ENCODE data around the gene TSPO. TPM values are rescaled to one million over a fixed set of nuclear protein-coding genes. Genes with fewer than 3 reads are reported as not detected.

Gene TSPO
- total and polyA plus RNA-seq, 2 of the 13 experiments (the other 11 are each of a cell fraction or from before 2014, with no cell fraction given), result 0.46 to 1.4 TPM

DNA sequence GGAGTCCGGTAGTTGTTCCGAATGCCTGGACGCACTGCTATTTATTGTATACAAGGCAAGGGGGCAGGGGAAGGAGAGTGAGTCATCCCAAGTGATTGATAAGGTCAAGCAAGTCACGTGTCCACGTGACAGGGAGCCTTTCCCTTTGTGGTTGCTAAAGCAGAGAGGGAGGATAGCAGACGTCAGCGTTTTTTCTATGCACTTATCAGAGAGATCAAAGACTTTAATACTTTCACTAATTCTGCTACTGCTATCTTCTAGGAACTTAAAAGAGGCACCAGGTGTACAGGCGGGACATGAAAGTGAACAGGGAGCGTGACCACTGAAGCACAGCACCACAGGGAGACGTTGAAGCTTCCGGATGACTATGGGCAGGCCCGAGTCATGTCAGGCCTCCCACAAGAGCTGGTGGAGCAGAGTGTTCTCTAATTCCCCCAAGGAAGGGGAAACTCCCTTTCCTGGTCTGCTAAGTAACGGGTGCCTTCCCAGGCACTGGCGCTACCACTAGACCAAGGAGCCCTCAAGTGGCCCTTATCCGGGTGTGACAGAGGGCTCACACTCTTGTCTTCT, 47.2 kb upstream of the TSPO start (continued):
- TF ChIP-seq BHLHE40 (IDR thresholded peaks at IDR 0.05; ENCODE audit: low read length) (peak; percentile 97), MXD4 (CRISPR knock-in tag; IDR thresholded peaks at IDR 0.05) (0 out of 2 replicates have a peak, but pooled peaks have one; percentile 37), SAP130 (CRISPR knock-in tag; IDR thresholded peaks at IDR 0.05; ENCODE audit: low read depth) (peak; percentile 68), GATA4 (IDR thresholded peaks at IDR 0.05; ENCODE audit: borderline replicate concordance, low read depth) (peak; percentile 16; the same call in 1 of the 2 replicates), BCL6 (CRISPR knock-in tag; IDR thresholded peaks at IDR 0.05) (peak; percentile 87), GATAD2A (CRISPR knock-in tag; IDR thresholded peaks at IDR 0.05) (peak; percentile 72), TEAD3 (CRISPR knock-in tag; optimal IDR thresholded peaks at IDR 0.05; ENCODE audit: borderline replicate concordance) (peak; percentile 31), FOSL1 (CRISPR knock-in tag; IDR thresholded peaks at IDR 0.05; ENCODE audit: borderline replicate concordance) (peak; percentile 91; the same call in 1 of the 2 replicates), BORCS8-MEF2B (CRISPR knock-in tag; IDR thresholded peaks at IDR 0.05) (0 out of 2 replicates have a peak, but pooled peaks have one; percentile 37), ARNTL (CRISPR knock-in tag; IDR thresholded peaks at IDR 0.05) (peak; percentile 96), TCF7 (IDR thresholded peaks at IDR 0.05; ENCODE audit: low read depth) (peak; percentile 92), RARA (CRISPR knock-in tag; IDR thresholded peaks at IDR 0.05) (peak; percentile 34; the same call in 1 of the 2 replicates)
- TF ChIP-seq, protein P1, sequence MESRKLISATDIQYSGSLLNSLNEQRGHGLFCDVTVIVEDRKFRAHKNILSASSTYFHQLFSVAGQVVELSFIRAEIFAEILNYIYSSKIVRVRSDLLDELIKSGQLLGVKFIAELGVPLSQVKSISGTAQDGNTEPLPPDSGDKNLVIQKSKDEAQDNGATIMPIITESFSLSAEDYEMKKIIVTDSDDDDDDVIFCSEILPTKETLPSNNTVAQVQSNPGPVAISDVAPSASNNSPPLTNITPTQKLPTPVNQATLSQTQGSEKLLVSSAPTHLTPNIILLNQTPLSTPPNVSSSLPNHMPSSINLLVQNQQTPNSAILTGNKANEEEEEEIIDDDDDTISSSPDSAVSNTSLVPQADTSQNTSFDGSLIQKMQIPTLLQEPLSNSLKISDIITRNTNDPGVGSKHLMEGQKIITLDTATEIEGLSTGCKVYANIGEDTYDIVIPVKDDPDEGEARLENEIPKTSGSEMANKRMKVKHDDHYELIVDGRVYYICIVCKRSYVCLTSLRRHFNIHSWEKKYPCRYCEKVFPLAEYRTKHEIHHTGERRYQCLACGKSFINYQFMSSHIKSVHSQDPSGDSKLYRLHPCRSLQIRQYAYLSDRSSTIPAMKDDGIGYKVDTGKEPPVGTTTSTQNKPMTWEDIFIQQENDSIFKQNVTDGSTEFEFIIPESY (CRISPR knock-in tag; IDR thresholded peaks at IDR 0.05), result 0 out of 2 replicates have a peak, but pooled peaks have one; percentile 11
- TF ChIP-seq, protein P2, sequence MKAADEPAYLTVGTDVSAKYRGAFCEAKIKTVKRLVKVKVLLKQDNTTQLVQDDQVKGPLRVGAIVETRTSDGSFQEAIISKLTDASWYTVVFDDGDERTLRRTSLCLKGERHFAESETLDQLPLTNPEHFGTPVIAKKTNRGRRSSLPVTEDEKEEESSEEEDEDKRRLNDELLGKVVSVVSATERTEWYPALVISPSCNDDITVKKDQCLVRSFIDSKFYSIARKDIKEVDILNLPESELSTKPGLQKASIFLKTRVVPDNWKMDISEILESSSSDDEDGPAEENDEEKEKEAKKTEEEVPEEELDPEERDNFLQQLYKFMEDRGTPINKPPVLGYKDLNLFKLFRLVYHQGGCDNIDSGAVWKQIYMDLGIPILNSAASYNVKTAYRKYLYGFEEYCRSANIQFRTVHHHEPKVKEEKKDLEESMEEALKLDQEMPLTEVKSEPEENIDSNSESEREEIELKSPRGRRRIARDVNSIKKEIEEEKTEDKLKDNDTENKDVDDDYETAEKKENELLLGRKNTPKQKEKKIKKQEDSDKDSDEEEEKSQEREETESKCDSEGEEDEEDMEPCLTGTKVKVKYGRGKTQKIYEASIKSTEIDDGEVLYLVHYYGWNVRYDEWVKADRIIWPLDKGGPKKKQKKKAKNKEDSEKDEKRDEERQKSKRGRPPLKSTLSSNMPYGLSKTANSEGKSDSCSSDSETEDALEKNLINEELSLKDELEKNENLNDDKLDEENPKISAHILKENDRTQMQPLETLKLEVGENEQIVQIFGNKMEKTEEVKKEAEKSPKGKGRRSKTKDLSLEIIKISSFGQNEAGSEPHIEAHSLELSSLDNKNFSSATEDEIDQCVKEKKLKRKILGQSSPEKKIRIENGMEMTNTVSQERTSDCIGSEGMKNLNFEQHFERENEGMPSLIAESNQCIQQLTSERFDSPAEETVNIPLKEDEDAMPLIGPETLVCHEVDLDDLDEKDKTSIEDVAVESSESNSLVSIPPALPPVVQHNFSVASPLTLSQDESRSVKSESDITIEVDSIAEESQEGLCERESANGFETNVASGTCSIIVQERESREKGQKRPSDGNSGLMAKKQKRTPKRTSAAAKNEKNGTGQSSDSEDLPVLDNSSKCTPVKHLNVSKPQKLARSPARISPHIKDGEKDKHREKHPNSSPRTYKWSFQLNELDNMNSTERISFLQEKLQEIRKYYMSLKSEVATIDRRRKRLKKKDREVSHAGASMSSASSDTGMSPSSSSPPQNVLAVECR (CRISPR knock-in tag; IDR thresholded peaks at IDR 0.05; ENCODE audit: borderline replicate concordance), result peak; percentile 51; the same call in 1 of the 2 replicates
- TF ChIP-seq, protein P3, sequence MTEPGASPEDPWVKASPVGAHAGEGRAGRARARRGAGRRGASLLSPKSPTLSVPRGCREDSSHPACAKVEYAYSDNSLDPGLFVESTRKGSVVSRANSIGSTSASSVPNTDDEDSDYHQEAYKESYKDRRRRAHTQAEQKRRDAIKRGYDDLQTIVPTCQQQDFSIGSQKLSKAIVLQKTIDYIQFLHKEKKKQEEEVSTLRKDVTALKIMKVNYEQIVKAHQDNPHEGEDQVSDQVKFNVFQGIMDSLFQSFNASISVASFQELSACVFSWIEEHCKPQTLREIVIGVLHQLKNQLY (CRISPR knock-in tag; IDR thresholded peaks at IDR 0.05), result peak; percentile 95
- TF ChIP-seq, protein P4, sequence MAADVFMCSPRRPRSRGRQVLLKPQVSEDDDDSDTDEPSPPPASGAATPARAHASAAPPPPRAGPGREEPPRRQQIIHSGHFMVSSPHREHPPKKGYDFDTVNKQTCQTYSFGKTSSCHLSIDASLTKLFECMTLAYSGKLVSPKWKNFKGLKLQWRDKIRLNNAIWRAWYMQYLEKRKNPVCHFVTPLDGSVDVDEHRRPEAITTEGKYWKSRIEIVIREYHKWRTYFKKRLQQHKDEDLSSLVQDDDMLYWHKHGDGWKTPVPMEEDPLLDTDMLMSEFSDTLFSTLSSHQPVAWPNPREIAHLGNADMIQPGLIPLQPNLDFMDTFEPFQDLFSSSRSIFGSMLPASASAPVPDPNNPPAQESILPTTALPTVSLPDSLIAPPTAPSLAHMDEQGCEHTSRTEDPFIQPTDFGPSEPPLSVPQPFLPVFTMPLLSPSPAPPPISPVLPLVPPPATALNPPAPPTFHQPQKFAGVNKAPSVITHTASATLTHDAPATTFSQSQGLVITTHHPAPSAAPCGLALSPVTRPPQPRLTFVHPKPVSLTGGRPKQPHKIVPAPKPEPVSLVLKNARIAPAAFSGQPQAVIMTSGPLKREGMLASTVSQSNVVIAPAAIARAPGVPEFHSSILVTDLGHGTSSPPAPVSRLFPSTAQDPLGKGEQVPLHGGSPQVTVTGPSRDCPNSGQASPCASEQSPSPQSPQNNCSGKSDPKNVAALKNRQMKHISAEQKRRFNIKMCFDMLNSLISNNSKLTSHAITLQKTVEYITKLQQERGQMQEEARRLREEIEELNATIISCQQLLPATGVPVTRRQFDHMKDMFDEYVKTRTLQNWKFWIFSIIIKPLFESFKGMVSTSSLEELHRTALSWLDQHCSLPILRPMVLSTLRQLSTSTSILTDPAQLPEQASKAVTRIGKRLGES (CRISPR knock-in tag; IDR thresholded peaks at IDR 0.05; ENCODE audit: borderline replicate concordance), result peak; percentile 82; the same call in 1 of the 2 replicates
- TF ChIP-seq, protein P5, sequence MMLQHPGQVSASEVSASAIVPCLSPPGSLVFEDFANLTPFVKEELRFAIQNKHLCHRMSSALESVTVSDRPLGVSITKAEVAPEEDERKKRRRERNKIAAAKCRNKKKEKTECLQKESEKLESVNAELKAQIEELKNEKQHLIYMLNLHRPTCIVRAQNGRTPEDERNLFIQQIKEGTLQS (CRISPR knock-in tag; IDR thresholded peaks at IDR 0.05), result peak; percentile 95
- TF ChIP-seq, protein P6, sequence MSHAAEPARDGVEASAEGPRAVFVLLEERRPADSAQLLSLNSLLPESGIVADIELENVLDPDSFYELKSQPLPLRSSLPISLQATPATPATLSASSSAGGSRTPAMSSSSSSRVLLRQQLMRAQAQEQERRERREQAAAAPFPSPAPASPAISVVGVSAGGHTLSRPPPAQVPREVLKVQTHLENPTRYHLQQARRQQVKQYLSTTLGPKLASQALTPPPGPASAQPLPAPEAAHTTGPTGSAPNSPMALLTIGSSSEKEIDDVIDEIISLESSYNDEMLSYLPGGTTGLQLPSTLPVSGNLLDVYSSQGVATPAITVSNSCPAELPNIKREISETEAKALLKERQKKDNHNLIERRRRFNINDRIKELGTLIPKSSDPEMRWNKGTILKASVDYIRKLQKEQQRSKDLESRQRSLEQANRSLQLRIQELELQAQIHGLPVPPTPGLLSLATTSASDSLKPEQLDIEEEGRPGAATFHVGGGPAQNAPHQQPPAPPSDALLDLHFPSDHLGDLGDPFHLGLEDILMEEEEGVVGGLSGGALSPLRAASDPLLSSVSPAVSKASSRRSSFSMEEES (CRISPR knock-in tag; IDR thresholded peaks at IDR 0.05), result peak; percentile 87

Measured in HepG2 (cell line).